ENCODE data around the gene TIMM29.
A peak's percentile ranks its signal among the peaks of the same experiment; 100 is the strongest.

TIMM29 gene

DNA sequence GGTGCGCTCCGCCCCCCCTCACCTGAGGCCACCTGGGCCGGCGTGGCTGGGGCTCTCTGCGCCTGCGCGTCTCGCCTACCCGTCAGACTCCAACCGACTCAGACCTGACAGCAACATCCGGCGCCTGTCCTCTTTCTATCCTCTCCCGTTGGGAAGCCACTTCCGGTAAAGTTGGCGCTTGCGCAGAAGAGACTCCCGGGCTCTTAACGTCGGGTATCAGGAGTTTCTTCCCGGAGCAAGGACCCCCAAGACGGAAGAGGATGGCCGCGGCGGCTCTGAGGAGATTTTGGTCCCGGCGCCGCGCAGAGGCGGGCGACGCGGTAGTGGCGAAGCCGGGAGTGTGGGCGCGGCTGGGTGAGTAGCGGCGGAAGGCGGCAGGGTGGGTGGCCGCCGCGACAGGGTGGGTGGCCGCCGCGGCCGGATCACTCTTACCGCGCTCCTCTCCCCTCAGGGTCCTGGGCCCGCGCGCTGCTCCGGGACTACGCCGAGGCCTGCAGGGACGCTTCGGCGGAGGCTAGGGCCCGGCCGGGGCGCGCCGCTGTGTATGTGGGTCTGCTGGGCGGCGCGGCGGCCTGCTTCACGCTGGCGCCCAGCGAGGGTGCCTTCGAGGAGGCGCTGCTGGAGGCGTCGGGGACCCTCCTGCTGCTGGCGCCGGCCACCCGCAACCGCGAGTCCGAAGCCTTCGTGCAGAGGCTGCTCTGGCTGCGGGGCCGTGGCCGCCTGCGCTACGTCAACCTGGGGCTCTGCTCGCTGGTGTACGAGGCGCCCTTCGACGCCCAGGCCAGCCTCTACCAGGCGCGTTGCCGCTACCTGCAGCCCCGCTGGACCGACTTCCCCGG is at the start of gene TIMM29, which contains the start of gene YIPF2:
TIMM29 (plus strand) TSS at position 249 of the 839 bp plus-strand sequence; CDS start at position 261, 12 bp downstream.
YIPF2 (minus strand) TSS at position 77 of the 839 bp plus-strand sequence. CDS start 229 bp downstream, outside the sequence.
- Mint-ChIP-seq H3K9me3 (no peaks in the 10 kb centered on the region), H3K4me1 (ENCODE audit: low read depth) (peaks cover 28% of the 10 kb centered on the region), H3K27me3 (no peaks in the 10 kb centered on the region), H3K4me3 (peak within 1 kb of the TSS; percentile 95), H3K27ac (peak within 1 kb of the TSS; percentile 94), H3K36me3 (ENCODE audit: low read depth) (peaks cover 48% of the 10 kb centered on the region)
- DNase-seq, result peak; percentile 94

DNA sequence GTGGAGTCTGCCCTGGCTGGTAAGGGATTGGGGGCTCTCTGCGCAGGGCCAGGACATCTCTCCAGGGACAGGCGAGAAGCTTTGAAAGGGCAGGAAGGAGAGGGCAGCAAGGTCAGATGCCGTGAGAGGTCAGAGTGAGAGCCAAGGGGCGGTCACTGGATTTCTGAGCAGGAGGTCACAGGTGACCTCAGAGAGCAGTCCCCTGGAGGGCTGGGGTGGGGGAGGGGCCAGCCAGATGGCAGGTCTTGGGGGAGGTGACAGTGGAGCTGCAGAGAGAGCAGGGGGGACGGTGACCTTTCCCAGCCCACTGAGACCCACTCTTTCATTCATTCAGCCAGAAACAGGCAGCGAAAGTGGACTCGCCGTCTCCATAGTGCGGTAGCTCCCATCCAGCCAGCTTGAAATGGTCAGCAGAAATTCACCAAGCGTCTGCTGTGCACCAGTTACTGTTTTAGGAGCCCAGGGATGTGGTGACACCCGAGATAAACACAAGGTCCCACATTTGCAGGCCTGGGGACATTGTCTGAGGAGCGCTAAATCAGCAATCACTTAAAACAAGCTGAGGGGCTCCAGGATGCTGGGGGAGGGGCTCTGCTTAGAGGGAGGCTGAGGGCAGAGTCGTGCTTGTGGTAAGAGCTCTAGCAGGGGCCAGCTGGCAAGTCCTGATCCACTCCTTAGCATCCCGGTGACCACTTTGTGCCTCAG is 47.1 kb upstream of the TIMM29 start:
- Mint-ChIP-seq H3K36me3 (ENCODE audit: low read depth) (peaks cover 23% of the 10 kb centered on the region), H3K27ac (no peak overlapping the region), H3K4me3 (no peak overlapping the region), H3K27me3 (no peaks in the 10 kb centered on the region), H3K9me3 (no peaks in the 10 kb centered on the region), H3K4me1 (ENCODE audit: low read depth) (peaks cover 31% of the 10 kb centered on the region)
- no peak for DNase-seq

DNA sequence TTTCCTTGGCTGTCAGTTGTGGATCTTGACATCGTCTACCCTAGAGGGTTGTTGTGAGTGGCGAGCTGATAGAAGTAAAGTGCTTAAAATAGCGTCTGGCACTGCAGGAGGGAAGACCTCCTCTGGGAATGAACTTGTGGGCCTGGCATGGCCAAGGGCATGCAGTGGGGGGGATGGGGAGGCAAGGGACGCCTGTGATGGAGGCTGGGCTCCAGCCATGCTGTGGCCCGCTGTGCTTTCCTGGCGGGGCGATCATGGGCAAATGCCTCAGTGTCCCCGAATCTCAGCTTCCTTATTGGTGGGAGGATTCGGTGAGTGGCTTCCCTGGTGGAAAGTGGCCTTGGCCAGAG is 46.5 kb upstream of the TIMM29 start:
- Mint-ChIP-seq H3K4me1 (ENCODE audit: low read depth) (peaks cover 26% of the 10 kb centered on the region), H3K36me3 (ENCODE audit: low read depth) (peaks cover 19% of the 10 kb centered on the region), H3K27me3 (no peaks in the 10 kb centered on the region), H3K4me3 (no peak overlapping the region), H3K9me3 (no peaks in the 10 kb centered on the region), H3K27ac (no peak overlapping the region)
- DNase-seq, result no peak

DNA sequence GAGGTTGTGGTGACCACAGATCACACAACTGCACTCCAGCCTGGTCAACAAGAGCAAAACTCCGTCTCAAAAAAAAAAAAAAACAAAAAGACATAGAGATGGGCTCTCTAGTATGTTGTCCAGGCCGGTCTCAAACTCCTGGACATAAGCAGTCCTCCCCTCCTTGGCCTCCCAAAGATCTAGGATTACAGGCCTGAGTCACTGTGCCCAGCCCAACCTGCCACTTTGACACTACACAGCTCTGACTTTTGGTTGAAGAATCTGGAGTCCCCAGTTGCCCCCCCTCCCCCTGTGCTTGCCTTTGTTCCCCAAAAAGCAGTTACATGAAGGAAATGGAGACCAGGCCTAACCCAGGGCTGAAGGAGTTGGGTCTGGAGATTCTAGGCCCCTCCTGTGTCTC is 44.3 kb upstream of the TIMM29 start:
- H3K4me1 Mint-ChIP-seq (ENCODE audit: low read depth), result peaks cover 9% of the 10 kb centered on the region
- H3K36me3 Mint-ChIP-seq (ENCODE audit: low read depth), result peaks cover 18% of the 10 kb centered on the region
- no peaks in the 10 kb centered on the region for H3K9me3 Mint-ChIP-seq
- no peaks in the 10 kb centered on the region for H3K27me3 Mint-ChIP-seq
- H3K4me3 Mint-ChIP-seq, result no peak overlapping the region
- DNase-seq, result no peak
- H3K27ac Mint-ChIP-seq, result no peak overlapping the region

DNA sequence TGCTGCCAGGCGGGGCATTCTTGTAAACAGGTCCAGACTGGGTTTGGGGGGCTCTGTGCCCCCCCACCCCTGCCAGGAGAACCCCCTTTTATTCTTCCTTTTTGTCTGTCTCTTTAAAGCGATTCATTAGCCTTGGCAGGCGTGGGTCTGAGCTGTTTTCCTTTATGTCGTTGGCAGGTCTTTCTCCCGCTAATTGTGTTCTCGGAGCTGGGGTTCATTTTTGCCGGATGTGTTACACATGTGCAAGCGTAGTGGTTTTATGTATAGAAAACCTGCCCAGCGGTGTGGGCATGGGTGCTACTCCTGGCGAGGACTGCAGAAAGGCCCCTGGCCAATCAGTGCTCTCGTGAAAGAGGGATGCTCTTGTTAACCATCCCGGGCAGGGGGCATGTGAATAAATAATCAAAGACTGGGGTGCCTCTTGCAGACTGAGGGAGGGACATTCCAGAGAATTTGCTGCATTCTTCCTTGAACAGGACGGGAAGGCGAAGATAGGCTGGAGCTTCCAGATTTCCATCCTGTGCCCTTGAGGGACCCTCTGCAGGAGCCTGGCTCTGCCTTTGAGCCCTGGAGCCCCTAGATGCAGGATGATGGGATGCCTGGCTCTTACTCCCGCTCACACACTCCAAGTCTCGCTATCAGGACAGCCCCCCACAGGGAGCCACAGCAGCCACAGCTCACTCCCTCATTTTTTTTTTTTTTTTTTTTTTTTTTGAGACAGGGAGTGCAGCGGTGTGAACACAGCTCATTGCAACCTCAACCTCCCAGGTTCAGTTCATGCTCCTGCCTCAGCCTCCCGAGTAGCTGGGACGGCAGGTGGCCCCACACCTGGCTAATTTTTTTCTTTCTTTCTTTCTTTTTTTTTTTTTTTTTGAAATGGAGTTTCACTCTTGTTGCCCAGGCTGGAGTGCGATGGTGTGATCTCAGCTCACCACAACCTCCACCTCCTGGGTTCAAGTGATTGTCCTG is 43.1 kb upstream of the TIMM29 start:
- Mint-ChIP-seq H3K9me3 (no peaks in the 10 kb centered on the region), H3K4me3 (no peak overlapping the region), H3K27ac (no peak overlapping the region), H3K27me3 (no peaks in the 10 kb centered on the region), H3K36me3 (ENCODE audit: low read depth) (peaks cover 10% of the 10 kb centered on the region), H3K4me1 (ENCODE audit: low read depth) (peaks cover 3% of the 10 kb centered on the region)
- DNase-seq, result no peak

DNA sequence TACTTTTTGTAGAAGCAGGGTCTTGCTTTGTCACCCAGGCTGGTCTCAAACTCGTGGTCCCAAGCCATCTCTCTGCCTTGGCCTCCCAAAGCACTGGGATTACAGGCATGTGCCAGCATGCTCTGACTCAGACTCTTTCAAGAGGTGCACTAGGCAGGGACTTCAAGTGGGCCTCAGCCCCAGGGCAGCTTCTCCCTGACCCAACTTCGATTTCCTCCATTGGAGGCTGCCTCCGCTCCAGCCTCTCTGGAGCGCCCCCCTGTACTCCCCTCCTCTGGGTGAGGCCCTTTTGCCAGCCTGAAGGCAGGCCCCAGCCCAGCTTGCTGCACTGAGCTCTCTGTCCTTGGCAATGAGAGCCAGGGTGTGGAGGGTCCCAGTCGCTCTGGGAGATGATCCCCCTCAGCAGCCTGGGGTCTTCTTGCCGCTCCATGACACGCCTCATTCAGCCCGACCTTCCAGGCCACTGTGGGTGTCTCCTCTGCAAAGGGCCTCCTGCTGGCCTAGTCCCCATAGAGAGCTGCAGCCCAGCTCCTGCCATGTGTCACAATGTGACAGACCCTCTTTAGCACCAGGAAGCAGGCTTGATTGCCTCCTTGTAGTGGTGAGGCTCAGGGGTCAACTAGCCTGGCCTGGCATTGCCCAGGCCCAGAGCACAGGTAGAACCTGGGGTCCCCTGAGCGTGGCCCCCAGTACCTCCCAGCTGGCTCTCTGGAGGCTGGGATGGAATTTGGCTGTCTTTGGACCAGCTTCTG is 40.8 kb upstream of the TIMM29 start:
- H3K27me3 Mint-ChIP-seq, result no peaks in the 10 kb centered on the region
- H3K36me3 Mint-ChIP-seq (ENCODE audit: low read depth), result peaks cover 5% of the 10 kb centered on the region
- H3K9me3 Mint-ChIP-seq, result no peaks in the 10 kb centered on the region
- peaks cover 3% of the 10 kb centered on the region for H3K4me1 Mint-ChIP-seq (ENCODE audit: low read depth)
- no peak overlapping the region for H3K4me3 Mint-ChIP-seq
- DNase-seq, result no peak
- H3K27ac Mint-ChIP-seq, result no peak overlapping the region

DNA sequence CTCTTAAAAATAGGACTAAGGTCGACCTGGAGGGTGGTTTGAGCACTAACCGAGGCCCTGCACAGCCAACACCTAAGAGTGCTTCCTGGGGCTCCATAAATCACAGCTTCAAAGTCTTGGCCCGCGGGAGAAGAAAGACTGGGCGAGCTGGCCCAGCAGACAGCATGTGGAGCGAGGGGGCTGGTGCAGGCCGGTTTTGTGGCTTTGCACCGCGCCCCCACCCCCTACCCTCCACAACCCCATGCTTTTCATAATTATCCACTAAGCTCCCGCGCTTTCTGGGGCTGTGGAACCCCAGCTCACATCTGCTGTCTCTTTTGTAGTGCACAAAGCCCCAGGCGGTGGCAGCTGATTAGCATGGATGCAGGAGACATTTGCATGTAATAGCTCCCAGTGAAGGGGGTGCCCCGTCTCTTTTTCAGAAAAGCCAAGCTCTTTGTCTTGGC is 40.2 kb upstream of the TIMM29 start:
- DNase-seq, result no peak
- Mint-ChIP-seq H3K27me3 (no peaks in the 10 kb centered on the region), H3K4me3 (no peak overlapping the region), H3K9me3 (no peaks in the 10 kb centered on the region), H3K27ac (no peak overlapping the region), H3K36me3 (ENCODE audit: low read depth) (peaks cover 5% of the 10 kb centered on the region), H3K4me1 (ENCODE audit: low read depth) (peaks cover 3% of the 10 kb centered on the region)

DNA sequence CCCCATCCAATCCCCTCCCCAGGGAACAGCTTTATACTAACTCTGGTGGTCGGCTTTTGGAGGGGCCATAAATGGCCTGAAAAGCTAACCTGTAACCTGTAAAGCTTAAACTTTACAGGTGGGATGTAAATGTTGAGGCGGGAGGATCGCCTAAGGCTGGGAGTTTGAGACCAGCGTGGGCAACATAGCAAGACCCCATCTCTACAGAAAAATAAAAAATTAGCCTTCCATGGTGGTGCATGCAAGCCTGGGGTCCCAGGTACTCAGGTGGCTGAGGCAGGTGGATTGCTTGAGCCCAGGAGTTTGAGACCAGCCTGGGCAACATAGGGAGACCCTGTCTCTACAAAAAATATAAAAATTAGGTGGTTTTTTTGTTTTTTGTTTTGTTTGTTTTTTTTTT is 38.7 kb upstream of the TIMM29 start:
- no peak overlapping the region for H3K4me3 Mint-ChIP-seq
- peaks cover 11% of the 10 kb centered on the region for H3K36me3 Mint-ChIP-seq (ENCODE audit: low read depth)
- no peaks in the 10 kb centered on the region for H3K27me3 Mint-ChIP-seq
- H3K4me1 Mint-ChIP-seq (ENCODE audit: low read depth), result peaks cover 3% of the 10 kb centered on the region
- DNase-seq, result no peak
- H3K9me3 Mint-ChIP-seq, result no peaks in the 10 kb centered on the region
- no peak overlapping the region for H3K27ac Mint-ChIP-seq

DNA sequence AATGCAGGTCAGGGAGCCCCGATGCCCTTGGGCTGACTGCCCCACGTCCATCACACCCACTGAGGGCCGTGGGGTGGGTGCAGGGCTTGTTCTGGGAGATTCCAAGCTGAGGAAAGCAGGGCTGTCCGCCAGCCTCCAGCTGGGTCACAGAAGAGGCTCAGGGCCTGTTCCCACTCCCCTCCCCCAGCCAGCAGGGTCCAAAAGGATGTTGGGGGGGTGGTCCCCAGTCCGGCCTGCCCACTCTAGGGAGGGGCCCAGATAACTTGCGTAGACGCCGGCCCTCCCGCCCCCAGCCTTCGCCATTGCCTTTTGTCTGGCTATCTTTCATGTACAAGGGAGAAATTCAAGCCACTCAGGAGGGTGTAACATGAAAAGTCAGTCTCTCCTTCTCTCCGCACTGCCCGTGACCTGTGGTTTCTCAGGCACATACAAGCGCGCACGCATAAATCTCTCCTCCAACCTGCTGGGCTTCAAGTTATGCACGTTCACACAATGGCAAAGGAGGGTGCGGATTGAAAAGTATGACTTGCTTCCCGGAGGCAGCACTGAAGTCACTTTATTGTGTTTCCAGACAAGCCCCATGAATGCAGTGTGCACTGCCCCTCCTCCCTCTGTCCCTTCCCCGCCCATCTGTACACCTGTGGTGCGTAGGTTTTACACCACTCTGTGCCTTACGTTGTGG is 37.1 kb upstream of the TIMM29 start:
- Mint-ChIP-seq H3K9me3 (no peaks in the 10 kb centered on the region), H3K27ac (no peak overlapping the region), H3K4me3 (no peak overlapping the region), H3K4me1 (ENCODE audit: low read depth) (peaks cover 7% of the 10 kb centered on the region), H3K36me3 (ENCODE audit: low read depth) (peaks cover 11% of the 10 kb centered on the region), H3K27me3 (no peaks in the 10 kb centered on the region)
- no peak for DNase-seq

DNA sequence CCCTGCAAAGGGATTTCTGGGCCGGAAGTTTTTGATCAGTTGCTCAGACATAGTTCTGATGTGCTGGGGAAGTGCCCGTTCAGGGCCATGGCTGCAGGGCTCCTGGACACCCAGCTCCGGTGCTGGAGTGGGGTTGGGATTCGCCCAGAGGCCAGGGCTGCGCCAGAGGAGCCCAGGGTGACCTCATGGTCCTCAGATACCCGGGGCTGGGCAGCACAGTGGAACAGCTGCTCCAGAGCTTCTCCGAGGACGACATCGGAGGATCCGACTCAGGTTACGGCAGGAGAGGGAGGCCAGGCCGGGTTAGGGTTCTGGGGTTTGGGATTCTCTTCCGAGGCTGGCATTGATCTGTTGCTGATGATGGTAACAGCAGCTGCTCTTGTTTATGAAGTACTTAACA is 36.4 kb upstream of the TIMM29 start:
- Mint-ChIP-seq H3K27me3 (no peaks in the 10 kb centered on the region), H3K9me3 (no peaks in the 10 kb centered on the region), H3K4me3 (no peak overlapping the region), H3K27ac (no peak overlapping the region), H3K36me3 (ENCODE audit: low read depth) (peaks cover 11% of the 10 kb centered on the region), H3K4me1 (ENCODE audit: low read depth) (peaks cover 13% of the 10 kb centered on the region)
- DNase-seq, result no peak

DNA sequence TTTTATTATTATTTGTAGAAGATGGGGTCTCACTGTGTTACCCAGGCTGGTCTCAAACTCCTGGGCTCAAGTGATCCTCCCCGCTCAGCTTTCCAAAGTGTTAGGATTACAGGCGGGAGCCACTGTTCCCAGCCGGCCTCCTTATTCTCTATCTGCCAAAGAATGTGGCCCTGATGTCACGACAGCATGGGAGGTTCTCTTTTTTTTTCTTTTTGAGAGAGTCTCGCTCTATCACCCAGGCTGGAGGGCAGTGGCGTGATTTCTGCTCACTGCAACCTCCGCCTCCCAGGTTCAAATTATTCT is 33.7 kb upstream of the TIMM29 start:
- no peak for DNase-seq
- Mint-ChIP-seq H3K27me3 (no peaks in the 10 kb centered on the region), H3K36me3 (ENCODE audit: low read depth) (peaks cover 10% of the 10 kb centered on the region), H3K9me3 (no peaks in the 10 kb centered on the region), H3K4me1 (ENCODE audit: low read depth) (peaks cover 13% of the 10 kb centered on the region), H3K4me3 (no peak overlapping the region), H3K27ac (no peak overlapping the region)

DNA sequence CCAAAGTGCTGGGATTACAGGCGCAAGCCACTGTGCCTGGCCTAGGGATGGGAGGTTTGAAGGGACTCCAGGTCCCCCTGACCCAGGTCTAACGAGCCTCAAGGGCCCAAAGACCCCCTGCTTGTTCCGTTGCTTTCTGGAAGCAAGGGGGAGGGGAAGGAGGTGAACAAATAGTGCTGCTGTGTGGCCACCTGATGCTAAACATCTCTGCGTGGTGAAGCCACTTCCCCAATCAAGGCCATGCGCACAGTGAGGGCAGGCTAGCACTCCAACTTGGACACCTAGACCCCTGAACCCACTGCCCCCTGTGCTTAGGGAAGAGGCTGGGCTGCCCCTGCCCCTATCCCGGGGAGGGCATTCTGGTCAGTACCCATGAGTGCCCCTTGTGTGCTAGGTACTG is 33.2 kb upstream of the TIMM29 start:
- Mint-ChIP-seq H3K27me3 (no peaks in the 10 kb centered on the region), H3K27ac (no peak overlapping the region), H3K4me1 (ENCODE audit: low read depth) (peaks cover 13% of the 10 kb centered on the region), H3K9me3 (no peaks in the 10 kb centered on the region), H3K36me3 (ENCODE audit: low read depth) (peaks cover 10% of the 10 kb centered on the region), H3K4me3 (no peak overlapping the region)
- no peak for DNase-seq

DNA sequence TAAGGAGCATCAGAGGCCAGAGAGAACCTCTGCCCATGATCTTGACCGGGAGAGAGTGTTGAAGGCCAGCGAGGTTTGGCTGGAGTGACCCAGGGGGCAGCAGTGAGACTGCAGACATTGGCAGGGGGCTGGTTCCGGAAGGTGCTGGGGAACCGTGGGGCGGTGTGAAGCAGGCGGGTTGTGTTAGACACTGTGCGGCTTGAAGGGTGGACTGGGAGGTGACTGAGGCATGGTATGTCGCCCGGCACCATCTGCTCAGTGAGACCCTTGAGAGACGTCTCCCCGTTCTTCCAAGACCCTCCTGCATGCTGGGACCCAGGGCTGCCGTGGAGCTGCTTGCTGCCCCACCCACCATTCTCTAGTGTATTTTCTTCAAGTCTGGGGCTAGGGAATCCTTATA is 32.7 kb upstream of the TIMM29 start:
- no peak overlapping the region for H3K4me3 Mint-ChIP-seq
- H3K36me3 Mint-ChIP-seq (ENCODE audit: low read depth), result peaks cover 10% of the 10 kb centered on the region
- H3K27me3 Mint-ChIP-seq, result no peaks in the 10 kb centered on the region
- no peak for DNase-seq
- no peak overlapping the region for H3K27ac Mint-ChIP-seq
- peaks cover 13% of the 10 kb centered on the region for H3K4me1 Mint-ChIP-seq (ENCODE audit: low read depth)
- H3K9me3 Mint-ChIP-seq, result no peaks in the 10 kb centered on the region
